OCI-LY7 (cell line): ENCODE data around the gene AKAP13.

ENCODE experiments used
- EZH2phosphoT487 ChIP-seq: fragments of 200-600 bp; sonication (generic); IDR thresholded peaks from 2 replicates; pipeline ENCODE4 v1.6.1; 2018; ENCODE audit warnings: low read depth, borderline replicate concordance, mild to moderate bottlenecking, mixed run types, antibody characterized with exemption, low read length, moderate library complexity, mixed read lengths
- TF ChIP-seq, protein P1 (sequence below): fragments of 200-600 bp; sonication (generic); conservative IDR thresholded peaks from 2 replicates; pipeline ENCODE4 v1.5.1; 2014; ENCODE audit warnings: mild to moderate bottlenecking, antibody characterized with exemption, low read length, moderate library complexity, mixed read lengths

DNA sequence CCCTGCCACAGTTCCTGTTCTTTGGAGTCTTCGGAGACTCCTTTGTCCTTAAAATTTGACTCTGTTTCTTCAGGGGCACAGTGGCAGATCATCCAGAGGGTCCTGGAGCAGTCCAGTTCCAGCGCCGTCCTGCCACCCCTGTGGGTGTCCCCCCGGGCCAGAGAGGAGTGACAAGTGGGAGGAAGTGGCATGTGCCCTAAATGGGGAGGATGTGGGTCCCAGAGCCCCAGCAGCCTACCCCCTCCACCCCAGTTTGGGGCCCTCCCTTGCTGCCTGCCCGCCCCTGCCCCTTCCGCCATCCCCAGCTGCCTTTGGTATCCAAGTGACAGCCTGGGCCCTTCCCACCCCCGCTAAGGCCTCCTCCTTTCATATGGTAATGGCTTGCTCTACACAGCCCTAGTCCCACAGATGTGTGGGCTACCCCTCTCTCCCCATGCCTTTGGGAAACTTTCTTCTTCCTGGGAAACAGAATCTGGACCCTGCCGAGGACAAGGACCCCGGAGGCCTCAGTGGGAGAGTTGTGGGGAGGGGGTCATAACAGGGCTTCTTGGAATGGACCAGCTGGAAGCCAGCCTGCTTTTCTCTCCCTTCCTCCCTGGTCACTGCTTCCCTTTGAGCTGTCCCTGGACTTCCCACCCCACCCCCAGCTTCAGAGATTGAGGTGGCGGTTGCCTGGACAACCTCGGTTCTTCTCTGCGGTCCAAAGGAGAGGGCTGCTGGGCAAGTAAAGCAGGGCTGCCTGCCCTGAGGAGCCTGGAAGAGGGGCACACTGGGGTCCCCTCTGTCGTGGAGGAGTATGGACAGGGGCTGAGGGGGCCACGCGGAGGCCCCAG lies 371.1 kb downstream of the AKAP13 start:
- TF ChIP-seq, protein P1, sequence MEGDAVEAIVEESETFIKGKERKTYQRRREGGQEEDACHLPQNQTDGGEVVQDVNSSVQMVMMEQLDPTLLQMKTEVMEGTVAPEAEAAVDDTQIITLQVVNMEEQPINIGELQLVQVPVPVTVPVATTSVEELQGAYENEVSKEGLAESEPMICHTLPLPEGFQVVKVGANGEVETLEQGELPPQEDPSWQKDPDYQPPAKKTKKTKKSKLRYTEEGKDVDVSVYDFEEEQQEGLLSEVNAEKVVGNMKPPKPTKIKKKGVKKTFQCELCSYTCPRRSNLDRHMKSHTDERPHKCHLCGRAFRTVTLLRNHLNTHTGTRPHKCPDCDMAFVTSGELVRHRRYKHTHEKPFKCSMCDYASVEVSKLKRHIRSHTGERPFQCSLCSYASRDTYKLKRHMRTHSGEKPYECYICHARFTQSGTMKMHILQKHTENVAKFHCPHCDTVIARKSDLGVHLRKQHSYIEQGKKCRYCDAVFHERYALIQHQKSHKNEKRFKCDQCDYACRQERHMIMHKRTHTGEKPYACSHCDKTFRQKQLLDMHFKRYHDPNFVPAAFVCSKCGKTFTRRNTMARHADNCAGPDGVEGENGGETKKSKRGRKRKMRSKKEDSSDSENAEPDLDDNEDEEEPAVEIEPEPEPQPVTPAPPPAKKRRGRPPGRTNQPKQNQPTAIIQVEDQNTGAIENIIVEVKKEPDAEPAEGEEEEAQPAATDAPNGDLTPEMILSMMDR, result no peak
- TF ChIP-seq EZH2phosphoT487, result no peak
